Measurements from ENCODE around the gene CTSF.

DNA sequence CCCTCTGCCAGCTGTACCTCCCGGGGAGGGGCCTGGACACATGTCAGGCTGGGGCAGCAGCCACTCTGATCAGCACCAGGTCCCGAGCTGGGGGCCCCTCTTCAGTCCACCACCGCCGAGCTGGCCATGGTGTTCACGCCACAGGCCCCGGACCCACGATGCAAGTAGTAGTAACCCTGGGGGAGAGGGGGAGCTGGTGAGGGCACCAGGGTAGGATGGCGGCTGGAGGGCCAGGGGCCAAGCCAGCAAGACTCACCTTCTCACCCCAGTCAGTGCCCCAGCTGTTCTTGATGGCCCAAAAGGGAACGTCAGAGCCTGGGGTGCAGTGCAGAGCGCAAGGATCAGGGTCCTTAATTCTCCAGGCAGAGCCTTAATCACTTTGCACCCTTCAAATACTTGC is 4.6 kb downstream of the CTSF start:
- TF ChIP-seq, protein P1, sequence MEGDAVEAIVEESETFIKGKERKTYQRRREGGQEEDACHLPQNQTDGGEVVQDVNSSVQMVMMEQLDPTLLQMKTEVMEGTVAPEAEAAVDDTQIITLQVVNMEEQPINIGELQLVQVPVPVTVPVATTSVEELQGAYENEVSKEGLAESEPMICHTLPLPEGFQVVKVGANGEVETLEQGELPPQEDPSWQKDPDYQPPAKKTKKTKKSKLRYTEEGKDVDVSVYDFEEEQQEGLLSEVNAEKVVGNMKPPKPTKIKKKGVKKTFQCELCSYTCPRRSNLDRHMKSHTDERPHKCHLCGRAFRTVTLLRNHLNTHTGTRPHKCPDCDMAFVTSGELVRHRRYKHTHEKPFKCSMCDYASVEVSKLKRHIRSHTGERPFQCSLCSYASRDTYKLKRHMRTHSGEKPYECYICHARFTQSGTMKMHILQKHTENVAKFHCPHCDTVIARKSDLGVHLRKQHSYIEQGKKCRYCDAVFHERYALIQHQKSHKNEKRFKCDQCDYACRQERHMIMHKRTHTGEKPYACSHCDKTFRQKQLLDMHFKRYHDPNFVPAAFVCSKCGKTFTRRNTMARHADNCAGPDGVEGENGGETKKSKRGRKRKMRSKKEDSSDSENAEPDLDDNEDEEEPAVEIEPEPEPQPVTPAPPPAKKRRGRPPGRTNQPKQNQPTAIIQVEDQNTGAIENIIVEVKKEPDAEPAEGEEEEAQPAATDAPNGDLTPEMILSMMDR (IDR thresholded peaks at IDR 0.05) = no peak
- TF ChIP-seq POLR2A (IDR thresholded peaks at IDR 0.05) (no peak), POLR2AphosphoS5 (IDR thresholded peaks at IDR 0.05) (no peak), EP300 (IDR thresholded peaks at IDR 0.05) (no peak)

Measured in suprapubic skin (tissue), 4 donors.